Measurements from ENCODE around the gene SNRNP48. TPM values are rescaled to one million over a fixed set of nuclear protein-coding genes. Genes with fewer than 3 reads are reported as not detected.

The SNRNP48 gene
- total RNA-seq, 3 donors from 2014 or later, result 10.6 to 14.2 (median 11.0) TPM

GRCh38 chr6:7621761-7622160 is 31.8 kb downstream of the SNRNP48 start:
- Histone ChIP-seq H3K9me3 (no peaks in the 10 kb centered on the region), H3K4me1 (ENCODE audit: low read depth) (peaks cover 9% of the 10 kb centered on the region), H3K4me3 (no peak overlapping the region), H3K36me3 (ENCODE audit: low read depth) (no peaks in the 10 kb centered on the region)
- intact Hi-C loops (cut with DNase I, micrococcal nuclease), result no loop called here
- ATAC-seq (no peak), DNase-seq (no peak)
- no peak for TF ChIP-seq CTCF (IDR thresholded peaks at IDR 0.05)

- Histone ChIP-seq H3K4me3 (no peak overlapping the region), H3K36me3 (ENCODE audit: low read depth) (no peaks in the 10 kb centered on the region), H3K4me1 (ENCODE audit: low read depth) (no peaks in the 10 kb centered on the region), H3K9me3 (no peaks in the 10 kb centered on the region)
- no peak for TF ChIP-seq CTCF (IDR thresholded peaks at IDR 0.05)
- no peak for DNase-seq
- intact Hi-C loops (cut with DNase I, micrococcal nuclease), result no loop called here
- peak; percentile 44 for ATAC-seq
These were observed 35.1 kb downstream of the SNRNP48 start for GRCh38 chr6:7624796-7625710.

GRCh38 chr6:7628479-7628878 is 38.5 kb downstream of the SNRNP48 start:
- no peaks in the 10 kb centered on the region for H3K36me3 ChIP-seq (ENCODE audit: low read depth)
- no peak for TF ChIP-seq CTCF (IDR thresholded peaks at IDR 0.05)
- ATAC-seq (no peak), DNase-seq (no peak)
- H3K4me1 ChIP-seq (ENCODE audit: low read depth), result peaks cover 5% of the 10 kb centered on the region
- no peak overlapping the region for H3K4me3 ChIP-seq
- intact Hi-C loops (cut with DNase I, micrococcal nuclease), result no loop called here
- no peaks in the 10 kb centered on the region for H3K9me3 ChIP-seq

GRCh38 chr6:7628909-7629308 is 38.9 kb downstream of the SNRNP48 start:
- intact Hi-C loops (cut with DNase I, micrococcal nuclease), result no loop called here
- no peak for ATAC-seq

GRCh38 chr6:7629321-7629720 is 39.3 kb downstream of the SNRNP48 start:
- H3K4me1 ChIP-seq (ENCODE audit: low read depth), result peaks cover 5% of the 10 kb centered on the region

More at GRCh38 chr6:7628909-7629308, 38.9 kb downstream of the SNRNP48 start:
- Histone ChIP-seq H3K9me3 (no peaks in the 10 kb centered on the region), H3K4me3 (no peak overlapping the region), H3K4me1 (ENCODE audit: low read depth) (peaks cover 5% of the 10 kb centered on the region), H3K36me3 (ENCODE audit: low read depth) (no peaks in the 10 kb centered on the region)
- no peak for TF ChIP-seq CTCF (IDR thresholded peaks at IDR 0.05)
- DNase-seq, result no peak

More at GRCh38 chr6:7629321-7629720, 39.3 kb downstream of the SNRNP48 start:
- Histone ChIP-seq H3K9me3 (no peaks in the 10 kb centered on the region), H3K4me3 (no peak overlapping the region), H3K36me3 (ENCODE audit: low read depth) (no peaks in the 10 kb centered on the region)
- no peak for TF ChIP-seq CTCF (IDR thresholded peaks at IDR 0.05)
- intact Hi-C loops (cut with DNase I, micrococcal nuclease), result no loop called here
- no peak for DNase-seq
- no peak for ATAC-seq
